Astrocyte of the cerebellum (primary cell): ENCODE data around the gene ECI1.

Source experiments
- DNase-seq: peaks from one replicate; pipeline ENCODE4 v3.0.0-alpha.2; 2011; ENCODE audit warnings: low read depth
- H3K4me3 ChIP-seq: 2 replicates; pipeline ENCODE4 v1.5.1; 2011; ENCODE audit warnings: mild to moderate bottlenecking, low read depth, low read length, moderate library complexity
- CTCF ChIP-seq: IDR thresholded peaks from 2 replicates; pipeline ENCODE4 v1.5.1; 2012; ENCODE audit warnings: low read length, low read depth, moderate library complexity, mild to moderate bottlenecking; ENCODE audit errors: missing control alignments
- in situ Hi-C: cut with HindIII; loops from 2 replicates; pipeline ENCODE4 v1.10.0; 2017; ENCODE audit warnings: low sequenced_read_pairs

The ECI1 gene

GRCh38 chr16:2253293-2253692, 1.9 kb upstream of the ECI1 start:
- in situ Hi-C loops = no loop called here

GRCh38 chr16:2252806-2253148, 1.4 kb upstream of the ECI1 start:
- no peak for TF ChIP-seq CTCF
- H3K4me3 ChIP-seq = no peak overlapping the region
- DNase-seq = no peak
- in situ Hi-C loops = no loop called here

More at GRCh38 chr16:2253293-2253692, 1.9 kb upstream of the ECI1 start:
- no peak for DNase-seq
- TF ChIP-seq CTCF = no peak
- H3K4me3 ChIP-seq = no peak overlapping the region

- no peak for TF ChIP-seq CTCF
- peak overlapping the region; percentile 58 for H3K4me3 ChIP-seq
- DNase-seq = no peak
- in situ Hi-C loops = no loop called here
Measured at GRCh38 chr16:2250652-2251295, 613 bp downstream of the ECI1 start.

- in situ Hi-C loops = no loop called here
Measured at GRCh38 chr16:2246301-2246885, 5.0 kb downstream of the ECI1 start.

GRCh38 chr16:2244926-2245795, 6.2 kb downstream of the ECI1 start:
- in situ Hi-C loops = no loop called here
- no peak for DNase-seq
- H3K4me3 ChIP-seq = no peak overlapping the region
- TF ChIP-seq CTCF = no peak

More at GRCh38 chr16:2246301-2246885, 5.0 kb downstream of the ECI1 start:
- no peak for TF ChIP-seq CTCF
- H3K4me3 ChIP-seq = no peak overlapping the region
- DNase-seq = no peak

GRCh38 chr16:2244301-2244700, 7.1 kb downstream of the ECI1 start:
- in situ Hi-C loops = no loop called here
- no peak for TF ChIP-seq CTCF
- no peak overlapping the region for H3K4me3 ChIP-seq
- no peak for DNase-seq
